Suprapubic skin (tissue), 4 donors: Measurements from ENCODE around the gene CYREN.

Experiments
- CTCF ChIP-seq, 2 donors: fragments of 200-600 bp in 1 of 2; fragments of 450-650 bp in 1 of 2; sonication (generic) in 1 of 2; IDR thresholded peaks; one replicate each; pipeline ENCODE4 v1.5.1; 2016 to 2019; ENCODE audit warnings: antibody characterized with exemption in 2 of 2, mild to moderate bottlenecking in 1 of 2, moderate library complexity in 1 of 2
- EP300 ChIP-seq: sonication (generic); formaldehyde crosslinking; IDR thresholded peaks from one replicate; pipeline ENCODE4 v1.6.1; 2017; ENCODE audit warnings: antibody characterized with exemption
- POLR2A ChIP-seq, 2 donors: fragments of 450-650 bp; IDR thresholded peaks; one replicate each; pipeline ENCODE4 v1.6.1; 2017; ENCODE audit warnings: antibody characterized with exemption in 2 of 2, mild to moderate bottlenecking in 2 of 2, moderate library complexity in 2 of 2
- POLR2AphosphoS5 ChIP-seq, 3 donors: sonication (generic); formaldehyde crosslinking; IDR thresholded peaks; one replicate each; pipeline ENCODE4 v1.6.1; 2017; ENCODE audit warnings: antibody characterized with exemption in 3 of 3

- TF ChIP-seq EP300 (no peak), CTCF (IDR thresholded peaks at IDR 0.05) (no peak), POLR2A (IDR thresholded peaks at IDR 0.05) (no peak), POLR2AphosphoS5 (IDR thresholded peaks at IDR 0.05) (no peak)
Observed at GRCh38 chr7:135210888-135211178, 40.3 kb upstream of the CYREN start.
